Hematopoietic multipotent progenitor cell (in vitro differentiated cells): ENCODE data around the gene OSBPL10. TPM values are rescaled to one million over a fixed set of nuclear protein-coding genes. Genes with fewer than 3 reads are reported as not detected.
A peak's percentile ranks its signal among the peaks of the same experiment; 100 is the strongest.

Experiments
- DNase-seq, 3 donors: peaks; one replicate each; pipeline ENCODE4 v3.0.0-alpha.2; 2011 to 2015; ENCODE audit warnings: low read depth in 2 of 3, low spot score in 2 of 3
- total RNA-seq: library from RNA; depleted of rRNA; stranded (reverse); fragments of >200 nt; gene quantifications from one replicate; pipeline ENCODE4 v1.2.3, GENCODE V29; 2012

The OSBPL10 gene
- total RNA-seq, 1 donor: 0.81 TPM

DNA sequence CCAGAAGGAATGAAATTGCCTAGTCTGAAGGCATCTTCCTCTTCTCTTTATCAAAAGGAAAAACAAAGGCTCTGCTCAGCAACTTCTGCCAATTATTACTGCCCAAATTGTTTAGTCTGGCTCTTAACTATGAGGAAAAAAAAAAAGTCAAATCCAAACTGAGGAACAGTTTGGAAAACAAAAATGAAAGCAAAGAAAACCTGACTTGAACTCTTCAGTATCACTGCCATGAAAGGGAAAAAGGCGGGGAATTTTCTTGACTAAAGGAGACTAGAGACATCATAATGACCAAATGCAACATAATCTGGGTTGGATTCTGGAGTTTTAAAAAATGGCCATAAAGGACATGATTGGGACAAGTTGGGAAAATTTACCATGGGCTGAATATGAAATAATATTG, 292.1 kb downstream of the OSBPL10 start:
- no peak for DNase-seq

DNA sequence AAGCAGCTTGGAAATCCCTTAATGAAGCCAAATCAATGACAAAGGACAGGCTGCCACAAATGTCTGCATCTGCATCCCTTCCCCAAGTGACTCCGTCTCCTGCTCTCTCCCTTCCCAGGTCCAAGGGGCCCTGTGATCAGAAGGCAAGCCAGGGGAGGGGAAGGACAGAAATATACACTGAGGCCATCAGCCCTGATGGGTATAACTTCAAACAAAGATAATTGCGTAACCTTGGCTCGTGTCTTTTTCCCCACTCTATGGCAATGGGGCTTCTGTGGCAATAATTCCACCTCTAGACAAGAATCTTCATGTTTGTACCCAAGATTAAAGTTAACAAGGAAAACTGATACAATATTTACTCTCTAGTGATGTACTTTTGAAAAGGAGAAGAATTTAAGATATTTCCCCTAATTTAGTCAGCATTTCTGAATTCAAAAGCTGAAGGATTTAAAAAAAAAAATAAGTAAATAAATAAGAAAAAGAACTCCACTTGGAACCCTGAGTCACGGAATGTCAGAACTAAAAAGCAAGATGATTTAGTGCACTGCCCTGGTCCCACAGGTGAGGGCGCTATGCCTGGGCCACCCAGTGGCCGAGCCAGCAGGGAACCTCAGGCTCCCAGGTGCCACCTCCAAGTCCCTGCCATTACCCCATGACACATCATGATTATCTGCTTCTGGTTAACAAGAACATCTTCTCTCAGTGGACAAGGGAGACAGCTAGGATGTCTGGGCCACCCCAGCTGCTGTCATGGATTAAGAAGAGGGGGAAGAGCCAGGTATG, 293.9 kb downstream of the OSBPL10 start:
- DNase-seq: no peak

GRCh38 chr3:31680072-31680870, 300.8 kb downstream of the OSBPL10 start:
- no peak for DNase-seq

DNA sequence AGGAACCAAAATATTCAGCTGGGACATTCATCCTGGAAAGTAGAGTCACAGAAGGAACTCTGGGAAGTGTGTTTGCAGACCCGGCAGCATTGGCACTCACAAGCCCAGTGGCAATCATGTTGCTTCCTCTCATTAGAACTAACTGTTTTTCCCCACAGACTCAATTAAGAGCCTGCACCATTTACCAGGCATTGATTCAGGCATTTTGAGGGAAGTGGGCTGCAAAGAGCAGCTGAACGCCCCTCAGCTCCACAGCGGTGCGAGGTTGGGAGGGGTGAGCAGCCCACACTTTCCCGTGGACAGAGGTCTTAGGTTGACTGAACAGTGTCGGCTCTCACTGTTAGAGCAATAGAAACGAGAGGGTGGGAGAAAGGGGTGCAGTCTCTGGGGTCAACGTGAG, 304.5 kb downstream of the OSBPL10 start:
- no peak for DNase-seq

GRCh38 chr3:31673950-31674349, 307.1 kb downstream of the OSBPL10 start:
- no peak for DNase-seq

DNA sequence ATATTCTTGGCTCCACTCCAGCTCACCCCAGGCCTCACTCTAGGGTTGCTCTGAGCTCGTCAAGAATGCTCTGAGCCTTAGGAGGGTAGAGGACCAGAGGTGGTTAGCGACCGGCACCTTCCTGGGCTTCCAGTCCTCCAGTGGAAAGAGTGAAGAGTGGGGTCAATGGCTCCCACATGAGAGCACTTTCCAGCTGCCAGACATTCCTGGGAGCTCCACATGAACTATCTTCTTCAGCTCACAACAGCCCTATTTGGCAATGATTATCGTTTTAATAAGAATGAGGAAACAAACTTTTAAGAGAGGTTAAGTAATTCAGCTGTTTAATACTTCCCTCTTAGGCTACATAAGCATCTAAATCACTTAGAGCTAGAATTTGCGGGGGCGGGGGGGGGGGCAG, 309.1 kb downstream of the OSBPL10 start:
- DNase-seq: no peak

DNA sequence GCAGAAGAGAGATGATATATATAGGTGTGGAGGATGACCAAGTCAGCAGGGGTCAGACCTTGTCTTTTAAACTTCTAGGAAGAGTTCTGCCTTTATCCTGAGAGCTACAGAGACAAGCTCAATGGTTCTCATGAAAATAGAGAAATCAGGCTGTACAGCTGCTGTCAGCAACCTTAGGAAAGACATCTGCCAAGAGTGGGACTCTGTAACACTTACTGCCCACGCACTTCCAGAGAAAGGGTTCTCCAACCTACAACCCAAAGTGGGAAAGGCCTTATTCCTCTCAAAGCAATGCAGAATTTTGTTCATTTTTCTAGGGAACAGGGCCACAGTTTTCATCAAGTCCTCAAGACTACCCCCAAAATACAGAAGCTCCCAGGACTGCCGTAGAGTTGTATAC, 309.6 kb downstream of the OSBPL10 start:
- no peak for DNase-seq

DNA sequence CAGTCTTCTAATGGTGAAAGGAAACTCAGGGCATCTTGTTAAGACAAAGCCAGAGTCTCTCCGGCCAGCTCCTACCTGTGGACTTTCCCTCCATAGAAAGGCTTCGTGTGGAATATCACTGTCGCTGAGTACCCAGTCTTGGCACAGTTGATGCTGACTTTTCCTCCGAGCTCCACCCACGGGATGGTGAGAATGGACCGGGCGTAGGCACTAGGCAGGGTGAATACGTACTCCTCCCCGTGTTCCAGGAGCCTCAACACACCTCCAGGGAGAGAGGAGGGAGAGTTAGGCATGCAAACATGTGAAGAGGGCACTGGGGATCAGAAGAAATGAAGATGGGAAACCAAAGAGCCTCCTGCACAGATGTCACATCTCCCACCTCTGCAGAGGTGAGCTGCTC, 310.3 kb downstream of the OSBPL10 start:
- DNase-seq: no peak

GRCh38 chr3:31670136-31670535, 310.9 kb downstream of the OSBPL10 start:
- DNase-seq: no peak

DNA sequence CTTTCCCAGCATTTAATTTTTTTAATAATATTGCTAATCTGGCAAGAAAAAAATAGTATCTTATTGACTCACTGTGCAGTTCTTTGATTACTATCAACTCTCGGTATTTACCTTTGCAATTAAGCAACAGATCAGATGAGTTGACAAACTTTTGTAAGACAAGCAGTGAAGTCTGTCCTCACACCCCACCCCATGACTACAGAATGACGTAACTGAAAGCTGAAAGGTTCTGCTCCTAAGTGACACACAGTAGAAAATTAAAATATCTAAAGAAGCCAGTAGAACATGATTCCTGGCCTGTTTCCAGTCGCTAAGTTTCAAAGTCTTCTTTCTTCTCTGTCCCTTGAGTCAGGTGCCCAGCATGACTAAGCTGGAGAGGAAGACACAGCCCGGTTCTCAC, 312.8 kb downstream of the OSBPL10 start:
- DNase-seq: no peak

- no peak for DNase-seq
Measured at GRCh38 chr3:31667582-31667981, 313.5 kb downstream of the OSBPL10 start.

- no peak for DNase-seq
Measured at GRCh38 chr3:31664031-31664430, 317.0 kb downstream of the OSBPL10 start.

DNA sequence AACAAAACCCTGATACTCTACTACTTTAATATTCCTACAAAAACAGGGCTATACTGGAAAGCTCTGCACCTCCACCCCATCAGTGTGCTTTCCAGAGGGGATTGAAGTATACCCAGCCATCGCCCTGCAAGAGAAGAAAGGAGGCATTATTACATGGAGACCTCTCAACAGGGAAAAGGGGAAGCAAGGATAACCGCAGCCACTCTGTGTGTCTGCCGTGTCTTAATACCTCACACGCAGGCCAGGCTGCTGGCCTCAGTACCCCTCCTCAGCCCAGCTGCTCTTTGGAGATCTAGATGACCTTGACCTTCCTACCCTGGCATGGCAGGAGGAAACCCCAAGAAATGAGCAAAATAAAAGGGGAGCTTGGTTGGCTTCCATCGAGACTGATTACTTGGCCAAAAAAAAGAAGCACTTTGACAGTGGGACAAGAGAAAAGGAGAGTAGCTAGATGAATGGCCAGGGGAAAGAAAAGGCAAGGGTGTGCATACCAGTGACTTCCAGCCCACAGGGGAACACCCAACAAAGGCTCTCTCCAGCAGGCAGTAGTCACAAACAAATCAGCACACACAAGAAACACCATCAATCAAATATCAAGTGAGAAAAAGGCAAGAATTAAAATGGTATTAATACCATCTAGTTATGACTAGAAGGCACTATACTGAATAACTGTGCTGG, 318.9 kb downstream of the OSBPL10 start:
- peak in 1 of 3 donors; percentile 24 for DNase-seq

GRCh38 chr3:31661286-31661685, 319.8 kb downstream of the OSBPL10 start:
- no peak for DNase-seq

DNA sequence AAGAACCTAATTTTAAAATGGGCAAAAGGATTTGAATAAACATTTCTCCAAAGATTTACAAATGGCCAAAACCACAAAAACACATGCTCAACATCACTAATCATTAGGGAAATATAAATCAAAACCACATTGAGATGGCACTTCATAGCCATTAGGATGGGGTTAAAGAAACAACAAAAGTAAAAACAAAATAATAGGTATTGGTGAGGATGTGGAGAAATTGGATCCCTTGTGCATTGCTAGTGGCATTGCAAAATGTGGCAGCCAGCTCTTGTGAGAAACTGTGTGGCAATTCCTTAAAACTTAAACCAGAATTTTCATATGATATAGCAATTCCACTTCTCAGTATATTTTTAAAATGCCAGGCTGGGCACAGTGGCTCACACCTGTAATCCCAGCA, 321.8 kb downstream of the OSBPL10 start:
- no peak for DNase-seq

GRCh38 chr3:31654998-31655397, 326.1 kb downstream of the OSBPL10 start:
- no peak for DNase-seq

DNA sequence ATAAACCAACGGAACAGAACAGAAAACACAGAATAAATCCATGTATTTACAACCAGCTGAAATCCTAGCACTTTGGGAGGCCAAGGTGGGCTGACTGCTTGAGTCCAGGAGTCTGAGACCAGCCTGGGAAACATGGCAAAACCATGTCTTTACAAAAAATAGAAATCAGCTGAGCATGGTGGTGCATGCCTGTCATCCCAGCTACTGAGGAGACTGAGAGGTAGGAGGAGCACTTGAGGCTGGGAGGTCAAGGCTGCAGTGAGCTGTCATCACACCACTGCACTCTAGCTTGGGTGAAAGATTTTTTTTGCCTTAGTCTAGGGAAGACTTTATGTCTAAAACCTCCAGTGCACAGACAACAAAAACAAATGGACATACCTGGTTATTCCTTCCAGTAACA, 327.6 kb downstream of the OSBPL10 start:
- no peak for DNase-seq

DNA sequence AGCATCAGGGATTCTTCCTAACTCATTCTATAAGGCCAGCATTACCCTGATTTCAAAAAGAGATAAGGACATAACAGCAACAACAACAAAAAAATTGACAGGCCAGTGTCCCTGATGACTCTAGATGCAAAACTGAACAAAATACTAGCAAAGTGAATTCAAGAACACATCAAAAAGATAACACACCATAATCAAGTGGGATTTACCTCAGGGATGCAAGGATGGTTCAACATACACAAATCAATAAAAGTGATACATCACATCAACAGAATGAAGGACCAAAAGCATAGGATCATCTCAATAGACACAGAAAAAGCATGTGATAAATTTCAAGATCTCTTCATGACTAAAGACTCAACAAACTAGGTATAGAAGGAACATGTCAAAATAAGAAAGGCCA, 328.8 kb downstream of the OSBPL10 start:
- DNase-seq: peak in 1 of 3 donors; percentile 28

GRCh38 chr3:31648286-31648968, 332.6 kb downstream of the OSBPL10 start:
- no peak for DNase-seq

GRCh38 chr3:31645256-31645655, 335.8 kb downstream of the OSBPL10 start:
- DNase-seq: no peak

GRCh38 chr3:31639828-31640227, 341.2 kb downstream of the OSBPL10 start:
- DNase-seq: no peak
